Nephron progenitor cell (in vitro differentiated cells): ENCODE measurements around the gene SH2D7.

ENCODE experiments used
- DNase-seq: peaks from one replicate; pipeline ENCODE4 v3.0.0; 2021
- H3K27ac Mint-ChIP-seq: 2 replicates; pipeline ENCODE4 v1.8.0; 2021; ENCODE audit warnings: mild to moderate bottlenecking, moderate library complexity, mixed read lengths
- H3K27me3 Mint-ChIP-seq: 2 replicates; pipeline ENCODE4 v1.8.0; 2021; ENCODE audit warnings: mild to moderate bottlenecking, low read depth, mixed read lengths; ENCODE audit not compliant: poor library complexity
- H3K36me3 Mint-ChIP-seq: 2 replicates; pipeline ENCODE4 v1.8.0; 2021; ENCODE audit warnings: low read depth, mixed read lengths
- H3K4me1 Mint-ChIP-seq: 2 replicates; pipeline ENCODE4 v1.8.0; 2021; ENCODE audit warnings: mixed read lengths
- H3K4me3 Mint-ChIP-seq: 2 replicates; pipeline ENCODE4 v1.8.0; 2021; ENCODE audit warnings: mild to moderate bottlenecking, moderate library complexity, mixed read lengths
- H3K9me3 Mint-ChIP-seq: 2 replicates; pipeline ENCODE4 v1.8.0; 2021; ENCODE audit warnings: mild to moderate bottlenecking, moderate library complexity, mixed read lengths
- CTCF ChIP-seq: fragments of 200-600 bp; sonication (generic); IDR thresholded peaks from 2 replicates; pipeline ENCODE4 v1.5.0; 2021; ENCODE audit warnings: antibody characterized with exemption

The SH2D7 gene

GRCh38 chr15:78142332-78142731 lies 50.0 kb downstream of the SH2D7 start:
- H3K36me3 Mint-ChIP-seq: no peaks in the 10 kb centered on the region
- no peak overlapping the region for H3K27ac Mint-ChIP-seq
- TF ChIP-seq CTCF: no peak
- H3K4me3 Mint-ChIP-seq: no peak overlapping the region
- H3K4me1 Mint-ChIP-seq: peaks cover 3% of the 10 kb centered on the region
- peaks cover 11% of the 10 kb centered on the region for H3K27me3 Mint-ChIP-seq
- no peak for DNase-seq
- H3K9me3 Mint-ChIP-seq: no peaks in the 10 kb centered on the region

- Mint-ChIP-seq H3K27ac (no peak overlapping the region), H3K36me3 (no peaks in the 10 kb centered on the region), H3K4me1 (peaks cover 27% of the 10 kb centered on the region), H3K4me3 (no peak overlapping the region), H3K27me3 (peaks cover 6% of the 10 kb centered on the region), H3K9me3 (no peaks in the 10 kb centered on the region)
- no peak for DNase-seq
- no peak for TF ChIP-seq CTCF
Observed at GRCh38 chr15:78146425-78147154, 54.2 kb downstream of the SH2D7 start.

DNA sequence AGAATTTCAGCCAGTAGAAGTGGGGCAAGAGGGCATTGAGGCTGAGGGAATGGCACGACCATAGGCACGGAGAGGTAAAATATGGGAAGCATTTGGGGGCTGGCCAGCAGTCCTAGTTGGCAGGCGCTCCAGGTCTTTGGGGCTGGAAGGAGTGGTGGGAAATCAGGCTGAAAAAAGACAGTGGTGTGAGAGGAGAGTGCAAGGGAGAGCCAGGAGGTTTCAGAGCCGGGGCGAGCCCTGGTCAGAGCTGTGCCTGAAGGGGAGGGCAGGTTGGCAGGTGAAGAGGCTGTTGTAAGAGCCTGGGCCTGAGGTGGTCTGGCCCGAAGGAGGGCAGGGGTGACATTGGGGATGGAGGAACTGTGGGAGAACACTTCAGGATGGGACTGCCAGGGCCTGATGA lies 55.2 kb downstream of the SH2D7 start:
- Mint-ChIP-seq H3K9me3 (no peaks in the 10 kb centered on the region), H3K4me1 (peaks cover 27% of the 10 kb centered on the region), H3K27ac (peak overlapping the region; percentile 19), H3K36me3 (no peaks in the 10 kb centered on the region), H3K4me3 (peak overlapping the region; percentile 70), H3K27me3 (peaks cover 6% of the 10 kb centered on the region)
- no peak for DNase-seq
- TF ChIP-seq CTCF: no peak

- Mint-ChIP-seq H3K27me3 (peaks cover 3% of the 10 kb centered on the region), H3K4me3 (peak overlapping the region; percentile 93), H3K36me3 (no peaks in the 10 kb centered on the region), H3K27ac (no peak overlapping the region), H3K9me3 (no peaks in the 10 kb centered on the region), H3K4me1 (peaks cover 27% of the 10 kb centered on the region)
- no peak for DNase-seq
- TF ChIP-seq CTCF: no peak
Observed at GRCh38 chr15:78148392-78149067, 56.2 kb downstream of the SH2D7 start.

DNA sequence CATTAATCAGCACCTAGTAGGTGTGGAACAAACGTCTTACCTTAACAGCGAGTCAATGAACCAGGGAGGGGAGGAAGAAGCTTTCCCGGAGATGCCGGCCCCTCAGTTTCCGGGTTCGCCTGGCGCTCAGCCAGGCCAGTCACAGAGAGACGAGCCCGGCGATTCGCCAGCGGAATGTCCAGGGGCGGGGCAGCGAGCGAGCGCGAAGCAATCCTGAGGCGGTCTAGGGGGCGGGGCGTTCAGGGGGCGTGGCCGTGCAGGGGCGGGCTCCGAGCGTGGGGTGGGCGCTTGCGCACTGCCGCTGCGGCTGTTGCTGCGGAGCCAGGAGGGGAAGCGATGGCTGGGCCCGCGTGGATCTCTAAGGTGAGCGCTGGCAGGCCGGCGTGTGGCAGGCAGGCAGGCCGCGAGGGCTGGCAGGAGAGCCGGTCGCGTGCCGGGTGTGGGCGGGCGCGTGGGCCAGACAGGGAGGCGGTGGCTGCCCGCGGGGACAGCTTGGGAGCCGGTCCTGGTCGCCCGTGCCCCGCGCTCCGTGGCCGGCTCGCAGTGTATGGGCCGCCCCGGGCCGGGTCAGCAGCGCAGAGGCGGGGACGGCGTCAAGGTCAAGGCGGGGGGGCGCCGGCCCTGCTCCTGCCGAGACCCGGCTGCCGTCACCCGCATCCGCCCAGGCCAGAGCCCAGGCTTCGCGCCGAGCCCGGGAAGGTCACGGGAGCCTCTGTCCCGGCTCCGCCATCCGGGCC lies 56.9 kb downstream of the SH2D7 start, which contains the start of gene IDH3A:
Gene IDH3A (plus strand): TSS at position 295 of the 737 bp plus-strand sequence. CDS start 42 bp downstream, at position 337.
- peak; percentile 100 for DNase-seq
- H3K27me3 Mint-ChIP-seq: peaks cover 3% of the 10 kb centered on the region
- TF ChIP-seq CTCF: no peak
- peaks cover 27% of the 10 kb centered on the region for H3K4me1 Mint-ChIP-seq
- H3K4me3 Mint-ChIP-seq: peak within 1 kb of the TSS; percentile 94
- no peaks in the 10 kb centered on the region for H3K9me3 Mint-ChIP-seq
- no peaks in the 10 kb centered on the region for H3K36me3 Mint-ChIP-seq
- H3K27ac Mint-ChIP-seq: peak within 1 kb of the TSS; percentile 62
